Right atrium auricular region (tissue), 2 donors: ENCODE results near the gene UBA52. TPM values are rescaled to one million over a fixed set of nuclear protein-coding genes. Genes with fewer than 3 reads are reported as not detected.
"Not testable (repeated sequence)": the region's sequence is repeated elsewhere in the genome, so short reads cannot be mapped to it uniquely, and the experiment has no call there.

Experiments
- DNase-seq: peaks from one replicate; pipeline ENCODE4 v3.0.0-alpha.2; 2019; ENCODE audit warnings: low spot score
- H3K27ac ChIP-seq, 2 donors: fragments of 200-600 bp; sonication (generic); 1 replicate in 1 of 2; 2 replicates in 1 of 2; pipeline ENCODE4 v1.5.1; 2016 to 2019
- H3K27me3 ChIP-seq, 2 donors: fragments of 200-600 bp; sonication (generic); one replicate each; pipeline versions ENCODE4 v1.5.1 to v1.6.0; 2017 to 2019
- H3K36me3 ChIP-seq: fragments of 200-600 bp; sonication (generic); one replicate; pipeline ENCODE4 v1.5.1; 2016
- H3K4me1 ChIP-seq, 2 donors: fragments of 200-600 bp; sonication (generic); one replicate each; pipeline versions ENCODE4 v1.5.1 to v1.6.0; 2017 to 2019
- H3K4me3 ChIP-seq, 2 donors: fragments of 200-600 bp; sonication (generic); 1 replicate in 1 of 2; 2 replicates in 1 of 2; pipeline ENCODE4 v1.5.1; 2017 to 2019; ENCODE audit warnings: mild to moderate bottlenecking in 1 of 2, moderate library complexity in 1 of 2
- H3K9me3 ChIP-seq, 2 donors: fragments of 200-600 bp; sonication (generic); one replicate each; pipeline ENCODE4 v1.5.1; 2019
- CTCF ChIP-seq, 2 donors: fragments of 200-600 bp; sonication (generic); IDR thresholded peaks; one replicate each; pipeline ENCODE4 v1.5.1; 2019; ENCODE audit warnings: antibody characterized with exemption in 2 of 2
- total RNA-seq, 2 donors: library from RNA; depleted of rRNA; stranded (reverse); fragments of >200 nt; gene quantifications; one replicate each; pipeline ENCODE4 v1.1.0, GENCODE V29; 2016

The UBA52 gene
- total RNA-seq, 2 donors from 2014 or later, result 272 to 543 TPM

- Histone ChIP-seq H3K4me1 (peaks cover 0 to 20% of the 10 kb centered on the region in 2 donors), H3K4me3 (no peak overlapping the region), H3K27ac (no peak overlapping the region), H3K27me3 (no peaks in the 10 kb centered on the region), H3K36me3 (peaks cover 55% of the 10 kb centered on the region), H3K9me3 (no peaks in the 10 kb centered on the region)
- no peak for TF ChIP-seq CTCF (IDR thresholded peaks at IDR 0.05)
- no peak for DNase-seq
These were observed 32.3 kb upstream of the UBA52 start for GRCh38 chr19:18539372-18539771.

- Histone ChIP-seq H3K36me3 (peaks cover 55% of the 10 kb centered on the region), H3K4me1 (peaks cover 0 to 20% of the 10 kb centered on the region in 2 donors)
- not testable (repeated sequence) for DNase-seq, H3K9me3 ChIP-seq, H3K4me3 ChIP-seq, H3K27ac ChIP-seq, H3K27me3 ChIP-seq
These were observed 31.5 kb upstream of the UBA52 start for GRCh38 chr19:18540200-18540599.

GRCh38 chr19:18541258-18541991, 30.2 kb upstream of the UBA52 start:
- DNase-seq, result no peak
- no peak for TF ChIP-seq CTCF (IDR thresholded peaks at IDR 0.05)
- Histone ChIP-seq H3K4me3 (no peak overlapping the region), H3K27ac (no peak overlapping the region), H3K27me3 (no peaks in the 10 kb centered on the region), H3K4me1 (peaks cover 0 to 20% of the 10 kb centered on the region in 2 donors), H3K9me3 (no peaks in the 10 kb centered on the region), H3K36me3 (peaks cover 46% of the 10 kb centered on the region)

- peaks cover 38% of the 10 kb centered on the region for H3K36me3 ChIP-seq
- DNase-seq, result no peak
- no peak for TF ChIP-seq CTCF (IDR thresholded peaks at IDR 0.05)
These were observed 29.4 kb upstream of the UBA52 start for GRCh38 chr19:18541992-18542940.

GRCh38 chr19:18542941-18543813, 28.5 kb upstream of the UBA52 start, which contains the start of gene FKBP8:
Gene FKBP8, minus strand, starts transcription at chr19:18543573. Its CDS starts 1,603 bp downstream, at chr19:18541970.
- peak within 1 kb of the TSS; percentile 88 to 90 for H3K4me3 ChIP-seq
- peak; percentile 95 for DNase-seq
- H3K36me3 ChIP-seq, result peaks cover 31% of the 10 kb centered on the region
- no peak for TF ChIP-seq CTCF (IDR thresholded peaks at IDR 0.05)
- no peaks in the 10 kb centered on the region for H3K27me3 ChIP-seq
- H3K9me3 ChIP-seq, result no peaks in the 10 kb centered on the region
- H3K4me1 ChIP-seq, result peaks cover 0 to 20% of the 10 kb centered on the region in 2 donors
- H3K27ac ChIP-seq, result peak within 1 kb of the TSS; percentile 91 to 92

More at GRCh38 chr19:18541992-18542940, 29.4 kb upstream of the UBA52 start:
- Histone ChIP-seq H3K4me3 (peak overlapping the region; percentile 88 to 90), H3K27me3 (no peaks in the 10 kb centered on the region), H3K27ac (peak overlapping the region; percentile 91 to 92), H3K9me3 (no peaks in the 10 kb centered on the region), H3K4me1 (peaks cover 0 to 20% of the 10 kb centered on the region in 2 donors)
